CD14-positive monocyte (primary cell): Measurements from ENCODE around the gene MYL12B. TPM values are rescaled to one million over a fixed set of nuclear protein-coding genes. Genes with fewer than 3 reads are reported as not detected.

ENCODE experiments used
- DNase-seq, 3 donors: peaks; one replicate each; pipeline ENCODE4 v3.0.0-alpha.2; 2011 to 2022
- H2AFZ ChIP-seq: 2 replicates; pipeline ENCODE4 v1.6.0; 2012; ENCODE audit warnings: mild to moderate bottlenecking, low read depth, low read length, inconsistent platforms; ENCODE audit not compliant: insufficient read depth, poor library complexity, severe bottlenecking
- H3K27ac ChIP-seq, 2 donors: 1 replicate in 1 of 2; 2 replicates in 1 of 2; pipeline ENCODE4 v1.5.1; 2012 to 2013; ENCODE audit warnings: low read length in 2 of 2, control low read depth in 1 of 2, inconsistent platforms in 1 of 2, low read depth in 1 of 2, mild to moderate bottlenecking in 1 of 2
- H3K27me3 ChIP-seq, 2 donors: one replicate each; pipeline versions ENCODE4 v1.6.0 to v1.6.1; 2011 to 2013; ENCODE audit warnings: low read length in 2 of 2; ENCODE audit not compliant: control insufficient read depth in 2 of 2, insufficient read depth in 2 of 2
- H3K36me3 ChIP-seq, 2 donors: replicated peaks in 1 of 2; 1 replicate in 1 of 2; 2 replicates in 1 of 2; pipeline versions ENCODE4 v1.5.1 to v1.6.1; 2012 to 2013; ENCODE audit warnings: low read length in 2 of 2, control low read depth in 1 of 2, inconsistent platforms in 1 of 2, mild to moderate bottlenecking in 1 of 2; ENCODE audit not compliant: insufficient read depth in 2 of 2, control insufficient read depth in 1 of 2
- H3K4me1 ChIP-seq, 2 donors: 1 replicate in 1 of 2; 2 replicates in 1 of 2; pipeline versions ENCODE4 v1.5.1 to v1.6.1; 2012 to 2013; ENCODE audit warnings: low read length in 2 of 2, control low read depth in 1 of 2, inconsistent platforms in 1 of 2, mild to moderate bottlenecking in 1 of 2, moderate library complexity in 1 of 2; ENCODE audit not compliant: insufficient read depth in 2 of 2, control insufficient read depth in 1 of 2
- H3K4me2 ChIP-seq: replicated peaks from 2 replicates; pipeline ENCODE3; 2012; ENCODE audit warnings: low read length, moderate library complexity, mild to moderate bottlenecking; ENCODE audit not compliant: poor library complexity, severe bottlenecking; ENCODE audit errors: extremely low read depth
- H3K4me3 ChIP-seq, 3 experiments: fragments of 200-600 bp in 1 of 3; sonication (generic) in 1 of 3; replicated peaks in 1 of 3; 1 replicate in 2 of 3; 2 replicates in 1 of 3; pipeline ENCODE4 v1.5.1; 2011 to 2013; ENCODE audit warnings: low read length in 3 of 3, mild to moderate bottlenecking in 3 of 3, control low read depth in 2 of 3, low read depth in 2 of 3, inconsistent platforms in 1 of 3, moderate library complexity in 1 of 3
- H3K79me2 ChIP-seq: 2 replicates; pipeline ENCODE4 v1.6.0; 2012; ENCODE audit warnings: mild to moderate bottlenecking, control low read depth, inconsistent platforms, low read length, moderate library complexity; ENCODE audit not compliant: insufficient read depth
- H3K9ac ChIP-seq: 2 replicates; pipeline ENCODE4 v1.6.0; 2017; ENCODE audit warnings: low read length, mild to moderate bottlenecking; ENCODE audit not compliant: insufficient read depth, poor library complexity, severe bottlenecking
- H3K9me3 ChIP-seq, 2 donors: replicated peaks in 1 of 2; 1 replicate in 1 of 2; 2 replicates in 1 of 2; pipeline versions ENCODE4 v1.5.1 to v1.6.1; 2012 to 2013; ENCODE audit warnings: low read length in 2 of 2, control low read depth in 1 of 2; ENCODE audit not compliant: control insufficient read depth in 1 of 2, insufficient read depth in 1 of 2
- H4K20me1 ChIP-seq: 2 replicates; pipeline ENCODE4 v1.6.0; 2012; ENCODE audit warnings: mild to moderate bottlenecking, low read length, control low read depth, moderate library complexity; ENCODE audit not compliant: insufficient read depth
- H3K27ac Mint-ChIP-seq, 7 donors: one replicate each; pipeline ENCODE4 v1.8.0; 2020; ENCODE audit warnings: mild to moderate bottlenecking in 7 of 7, mixed read lengths in 7 of 7, moderate library complexity in 6 of 7, inconsistent platforms in 2 of 7
- H3K27me3 Mint-ChIP-seq, 3 donors: one replicate each; pipeline ENCODE4 v1.8.0; 2021 to 2022; ENCODE audit warnings: low read depth in 3 of 3, mild to moderate bottlenecking in 3 of 3, mixed read lengths in 3 of 3, moderate library complexity in 3 of 3, inconsistent platforms in 1 of 3
- H3K36me3 Mint-ChIP-seq, 2 donors: one replicate each; pipeline ENCODE4 v1.8.0; 2020; ENCODE audit warnings: mixed read lengths in 2 of 2, inconsistent platforms in 1 of 2, mild to moderate bottlenecking in 1 of 2
- H3K4me1 Mint-ChIP-seq: one replicate; pipeline ENCODE4 v1.8.0; 2020; ENCODE audit warnings: mild to moderate bottlenecking, mixed read lengths
- H3K4me3 Mint-ChIP-seq, 2 donors: one replicate each; pipeline ENCODE4 v1.8.0; 2020; ENCODE audit warnings: mild to moderate bottlenecking in 2 of 2, mixed read lengths in 2 of 2, moderate library complexity in 1 of 2
- H3K9me3 Mint-ChIP-seq, 7 donors: one replicate each; pipeline ENCODE4 v1.8.0; 2020 to 2022; ENCODE audit warnings: mixed read lengths in 7 of 7, mild to moderate bottlenecking in 6 of 7, moderate library complexity in 6 of 7, inconsistent platforms in 2 of 7
- WGBS: methylation state at CpG from one replicate; pipeline ENCODE4 v1.1.5; 2013; ENCODE audit warnings: missing lambda C conversion rate; ENCODE audit not compliant: insufficient coverage; 5-methylcytosine and 5-hydroxymethylcytosine counted together
- intact Hi-C, 2 donors: fragments of 100-400 bp; cut with micrococcal nuclease; formaldehyde crosslinking; loops; one replicate each; pipeline versions ENCODE4 v1.15.0 to v1.15.1; 2023
- polyA plus RNA-seq, 3 donors: library from polyadenylated mRNA; depleted of rRNA in 1 of 3; unstranded in 2 of 3; stranded (reverse) in 1 of 3; fragments of 300-500 nt in 2 of 3; fragments of >200 nt in 1 of 3; fragmentation: Illumina TruSeq in 2 of 3; gene quantifications; 1 replicate in 2 of 3; 2 replicates in 1 of 3; pipeline ENCODE4 v1.2.3, GENCODE V29; 2012 to 2021
- TF ChIP-seq, protein P1 (sequence below): fragments of 200-600 bp; IDR thresholded peaks from one replicate; pipeline ENCODE4 v1.8.0; 2022; ENCODE audit warnings: antibody characterized with exemption, mild to moderate bottlenecking

The MYL12B gene
- polyA plus RNA-seq, 3 donors, result 295 to 814 (median 727) TPM

DNA sequence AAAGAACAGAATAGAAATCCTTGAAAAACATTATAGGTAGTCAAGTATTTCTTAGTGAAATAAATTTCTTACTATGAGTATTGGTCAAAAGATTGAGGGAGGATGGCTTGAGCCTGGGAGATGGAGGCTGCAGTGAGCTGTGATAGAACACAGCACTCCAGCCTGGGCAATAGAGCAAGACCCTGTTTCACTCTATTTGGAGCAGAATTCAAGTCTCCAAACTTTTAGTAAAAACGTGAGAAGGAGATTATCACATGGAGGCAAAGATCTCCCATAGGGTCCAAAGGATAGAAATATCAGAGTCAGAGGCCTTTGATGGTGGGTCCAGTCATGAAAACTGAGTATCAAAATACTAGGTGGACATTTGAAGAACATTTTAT, 16.8 kb upstream of the MYL12B start:
- H3K27ac Mint-ChIP-seq, result no peak overlapping the region
- H3K4me3 ChIP-seq, result peak overlapping the region in 1 of 3 experiments; percentile 96
- H3K9me3 ChIP-seq, result peaks cover 5 to 12% of the 10 kb centered on the region in 2 donors
- no peak overlapping the region for H2AFZ ChIP-seq
- H3K27me3 Mint-ChIP-seq, result no peaks in the 10 kb centered on the region
- H3K79me2 ChIP-seq, result peaks cover 38% of the 10 kb centered on the region
- H4K20me1 ChIP-seq, result peaks cover 21% of the 10 kb centered on the region
- no peak overlapping the region for H3K27ac ChIP-seq
- WGBS, result no CpG with 5 or more reads among the region's 1 CpG
- H3K36me3 Mint-ChIP-seq, result peaks cover 14 to 25% of the 10 kb centered on the region in 2 donors
- H3K9me3 Mint-ChIP-seq, result peaks cover 5 to 19% (median 12%) of the 10 kb centered on the region in 7 donors
- H3K4me1 Mint-ChIP-seq, result peaks cover 37% of the 10 kb centered on the region
- H3K9ac ChIP-seq, result no peak overlapping the region
- intact Hi-C loops, result loop anchor here (2.0 to 10.0 kb wide), 6 partner anchors 68 to 603 kb away; partner anchors contain the start of gene LPIN2 (in 1 of the 2)
- no peaks in the 10 kb centered on the region for H3K27me3 ChIP-seq
- peaks cover 3 to 5% of the 10 kb centered on the region in 2 donors for H3K36me3 ChIP-seq
- DNase-seq, result no peak
- H3K4me2 ChIP-seq, result peak overlapping the region; percentile 90
- peak overlapping the region in 1 of 2 donors; percentile 89 for H3K4me3 Mint-ChIP-seq
- peaks cover 32 to 41% of the 10 kb centered on the region in 2 donors for H3K4me1 ChIP-seq
- TF ChIP-seq, protein P1, sequence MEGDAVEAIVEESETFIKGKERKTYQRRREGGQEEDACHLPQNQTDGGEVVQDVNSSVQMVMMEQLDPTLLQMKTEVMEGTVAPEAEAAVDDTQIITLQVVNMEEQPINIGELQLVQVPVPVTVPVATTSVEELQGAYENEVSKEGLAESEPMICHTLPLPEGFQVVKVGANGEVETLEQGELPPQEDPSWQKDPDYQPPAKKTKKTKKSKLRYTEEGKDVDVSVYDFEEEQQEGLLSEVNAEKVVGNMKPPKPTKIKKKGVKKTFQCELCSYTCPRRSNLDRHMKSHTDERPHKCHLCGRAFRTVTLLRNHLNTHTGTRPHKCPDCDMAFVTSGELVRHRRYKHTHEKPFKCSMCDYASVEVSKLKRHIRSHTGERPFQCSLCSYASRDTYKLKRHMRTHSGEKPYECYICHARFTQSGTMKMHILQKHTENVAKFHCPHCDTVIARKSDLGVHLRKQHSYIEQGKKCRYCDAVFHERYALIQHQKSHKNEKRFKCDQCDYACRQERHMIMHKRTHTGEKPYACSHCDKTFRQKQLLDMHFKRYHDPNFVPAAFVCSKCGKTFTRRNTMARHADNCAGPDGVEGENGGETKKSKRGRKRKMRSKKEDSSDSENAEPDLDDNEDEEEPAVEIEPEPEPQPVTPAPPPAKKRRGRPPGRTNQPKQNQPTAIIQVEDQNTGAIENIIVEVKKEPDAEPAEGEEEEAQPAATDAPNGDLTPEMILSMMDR, result no peak

DNA sequence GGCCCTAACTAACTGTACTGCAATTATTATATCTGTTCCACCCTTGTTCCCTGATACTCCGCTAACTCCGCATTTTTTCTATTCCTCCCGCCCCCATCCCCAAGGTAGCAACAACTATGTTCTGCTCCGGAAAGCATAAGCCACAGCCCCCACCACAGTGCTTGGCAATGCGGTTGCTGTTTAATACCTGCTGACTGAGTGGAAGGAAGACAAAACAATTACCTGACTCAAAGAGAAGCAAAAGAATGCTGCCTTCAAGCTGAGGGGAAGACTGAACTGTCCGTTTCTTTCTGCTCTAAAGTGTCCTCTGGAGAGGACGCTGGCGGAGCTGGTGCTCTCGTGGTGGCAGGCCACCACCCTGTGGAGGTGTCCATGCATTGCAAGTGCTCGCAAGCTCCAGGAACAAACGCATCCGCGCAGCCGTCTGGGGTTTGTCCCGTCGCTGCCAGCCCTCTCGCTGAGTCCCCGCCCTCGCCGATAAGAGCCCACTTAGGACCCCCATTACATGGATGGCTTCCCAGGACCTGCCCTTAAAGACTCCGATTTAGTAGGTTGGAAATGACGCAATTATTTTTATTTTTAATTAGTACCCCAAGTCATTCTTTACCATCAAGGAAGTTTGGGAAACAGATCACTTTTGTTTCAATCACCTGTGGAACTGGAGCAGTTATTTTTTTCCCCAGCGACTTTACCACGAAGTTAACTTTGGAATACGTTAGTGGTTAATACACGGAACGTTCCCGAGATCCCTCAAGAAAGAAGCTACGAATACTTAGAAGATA, 15.9 kb upstream of the MYL12B start:
- peaks cover 47% of the 10 kb centered on the region for H3K79me2 ChIP-seq
- no peaks in the 10 kb centered on the region for H3K27me3 Mint-ChIP-seq

More for the DNA sequence above, 15.9 kb upstream of the MYL12B start:
- peak overlapping the region; percentile 89 to 93 for H3K4me3 Mint-ChIP-seq
- TF ChIP-seq, protein P1, result peak; percentile 94
- Histone ChIP-seq H3K4me2 (peak overlapping the region; percentile 90), H3K4me1 (peaks cover 37 to 48% of the 10 kb centered on the region in 2 donors), H3K27me3 (no peaks in the 10 kb centered on the region), H4K20me1 (peaks cover 29% of the 10 kb centered on the region), H3K27ac (peak overlapping the region; percentile 95 to 96), H3K36me3 (peaks cover 3 to 5% of the 10 kb centered on the region in 2 donors), H3K9me3 (peaks cover 5 to 11% of the 10 kb centered on the region in 2 donors), H3K9ac (peak overlapping the region; percentile 87), H2AFZ (peak overlapping the region; percentile 81), H3K4me3 (peak overlapping the region; percentile 64 to 96 (median 93))
- H3K4me1 Mint-ChIP-seq, result peaks cover 43% of the 10 kb centered on the region
- peaks cover 5 to 14% (median 10%) of the 10 kb centered on the region in 7 donors for H3K9me3 Mint-ChIP-seq
- under 1% methylated on average over 20 of the region's 29 CpGs for WGBS
- peak; percentile 81 to 89 (median 86) for DNase-seq
- H3K36me3 Mint-ChIP-seq, result peaks cover 13 to 25% of the 10 kb centered on the region in 2 donors
- peak overlapping the region; percentile 90 to 98 (median 97) for H3K27ac Mint-ChIP-seq
- intact Hi-C loops, result loop anchor here (2.0 to 10.0 kb wide), 8 partner anchors 15 to 604 kb away; partner anchors contain the start of gene LPIN2 (in 1 of the 2)
